Astrocyte (in vitro differentiated cells and primary cell): ENCODE results near the gene SMO.

Source experiments
- CTCF ChIP-seq: IDR thresholded peaks from 2 replicates; pipeline ENCODE4 v1.5.1; 2011; ENCODE audit warnings: low read depth, mild to moderate bottlenecking, inconsistent platforms, low read length, moderate library complexity; ENCODE audit not compliant: insufficient read depth
- EZH2 ChIP-seq: IDR thresholded peaks from 2 replicates; pipeline ENCODE4 v1.6.1; 2012; ENCODE audit warnings: mild to moderate bottlenecking, low read length, inconsistent platforms; ENCODE audit not compliant: insufficient read depth

GRCh38 chr7:129262324-129262723, 73.9 kb downstream of the SMO start:
- TF ChIP-seq CTCF (no peak), EZH2 (no peak)
